ENCODE data around the gene ALG11. TPM values are rescaled to one million over a fixed set of nuclear protein-coding genes. Genes with fewer than 3 reads are reported as not detected.

ALG11 gene
- total RNA-seq, 1 experiment from 2014 or later: 7.3 TPM

- TF ChIP-seq CTCF (conservative IDR thresholded peaks at IDR 0.05; ENCODE audit: low read depth, low read length) (no peak), EZH2phosphoT487 (IDR thresholded peaks at IDR 0.05; ENCODE audit: borderline replicate concordance, low read length) (no peak)
- Histone ChIP-seq H3K9me2 (replicated peaks; ENCODE audit: low read length) (no peaks in the 10 kb centered on the region), H3K9me3 (ENCODE audit: low read length) (no peaks in the 10 kb centered on the region), H3K27me3 (ENCODE audit: low read length) (no peaks in the 10 kb centered on the region), H3K79me2 (ENCODE audit: low read length) (no peaks in the 10 kb centered on the region), H3K9ac (ENCODE audit: low read length) (no peak overlapping the region), H3K4me1 (ENCODE audit: insufficient read depth, low read length) (no peaks in the 10 kb centered on the region), H3K36me3 (ENCODE audit: low read depth, low read length) (no peaks in the 10 kb centered on the region), H4K20me1 (ENCODE audit: low read length) (no peaks in the 10 kb centered on the region), H2AFZ (ENCODE audit: low read length) (no peak overlapping the region), H3K27ac (ENCODE audit: low read length) (no peak overlapping the region), H3K4me2 (ENCODE audit: low read length) (no peak overlapping the region), H3F3A (ENCODE audit: low read length, unreplicated experiment) (no peaks in the 10 kb centered on the region), H3K4me3 (ENCODE audit: low read length) (no peak overlapping the region)
- no peak for DNase-seq
- no peak for ATAC-seq
- intact Hi-C loops (cut with micrococcal nuclease): no loop called here
- no TSS peak for BruUV-seq (replicated peaks)
- CTCF ChIA-PET: no interaction called here
- POLR2A ChIA-PET (ENCODE audit: unreplicated experiment): no interaction called here
Measured at GRCh38 chr13:51976890-51977289, 35.3 kb upstream of the ALG11 start.

- ATAC-seq (no peak; the same call in 1 of the 2 replicates), DNase-seq (no peak)
- H3K9me2 ChIP-seq (replicated peaks; ENCODE audit: low read length): no peaks in the 10 kb centered on the region
- H3K9ac ChIP-seq (ENCODE audit: low read length): no peak overlapping the region
- no TSS peak for BruUV-seq (replicated peaks)
- H3K9me3 ChIP-seq (ENCODE audit: low read length): no peaks in the 10 kb centered on the region
- ChIA-PET POLR2A (ENCODE audit: unreplicated experiment) (interaction anchor here (0.6 kb wide), 1 partner anchor 217 kb away, joined by 5 read pairs; no protein-coding TSS in a partner anchor), CTCF (no interaction called here)
- no peaks in the 10 kb centered on the region for H4K20me1 ChIP-seq (ENCODE audit: low read length)
- no peaks in the 10 kb centered on the region for H3K79me2 ChIP-seq (ENCODE audit: low read length)
- no peak overlapping the region for H3K27ac ChIP-seq (ENCODE audit: low read length)
- TF ChIP-seq EZH2phosphoT487 (IDR thresholded peaks at IDR 0.05; ENCODE audit: borderline replicate concordance, low read length) (no peak), CTCF (conservative IDR thresholded peaks at IDR 0.05; ENCODE audit: low read depth, low read length) (no peak), EZH2 (IDR thresholded peaks at IDR 0.05; ENCODE audit: low read length, unreplicated experiment) (no peak)
- no peaks in the 10 kb centered on the region for H3K36me3 ChIP-seq (ENCODE audit: low read depth, low read length)
- H3K4me3 ChIP-seq (ENCODE audit: low read length): no peak overlapping the region
- intact Hi-C loops (cut with micrococcal nuclease): no loop called here
- no peaks in the 10 kb centered on the region for H3K27me3 ChIP-seq (ENCODE audit: low read length)
- no peaks in the 10 kb centered on the region for H3K4me1 ChIP-seq (ENCODE audit: insufficient read depth, low read length)
- no peak overlapping the region for H3K4me2 ChIP-seq (ENCODE audit: low read length)
- no peak overlapping the region for H2AFZ ChIP-seq (ENCODE audit: low read length)
- H3F3A ChIP-seq (ENCODE audit: low read length, unreplicated experiment): no peaks in the 10 kb centered on the region
Measured at GRCh38 chr13:51977625-51978024, 34.6 kb upstream of the ALG11 start.

GRCh38 chr13:51978796-51979556 lies 33.2 kb upstream of the ALG11 start:
- no peaks in the 10 kb centered on the region for H3K9me3 ChIP-seq (ENCODE audit: low read length)
- intact Hi-C loops (cut with micrococcal nuclease): no loop called here
- POLR2A ChIA-PET (ENCODE audit: unreplicated experiment): no interaction called here

More at GRCh38 chr13:51978796-51979556, 33.2 kb upstream of the ALG11 start:
- Histone ChIP-seq H4K20me1 (ENCODE audit: low read length) (no peaks in the 10 kb centered on the region), H2AFZ (ENCODE audit: low read length) (no peak overlapping the region), H3K9ac (ENCODE audit: low read length) (no peak overlapping the region), H3K27me3 (ENCODE audit: low read length) (no peaks in the 10 kb centered on the region), H3K36me3 (ENCODE audit: low read depth, low read length) (no peaks in the 10 kb centered on the region), H3K79me2 (ENCODE audit: low read length) (no peaks in the 10 kb centered on the region), H3K9me2 (replicated peaks; ENCODE audit: low read length) (no peaks in the 10 kb centered on the region), H3K27ac (ENCODE audit: low read length) (no peak overlapping the region), H3F3A (ENCODE audit: low read length, unreplicated experiment) (no peaks in the 10 kb centered on the region), H3K4me3 (ENCODE audit: low read length) (no peak overlapping the region), H3K4me2 (ENCODE audit: low read length) (no peak overlapping the region), H3K4me1 (ENCODE audit: insufficient read depth, low read length) (no peaks in the 10 kb centered on the region)
- CTCF ChIA-PET: no interaction called here
- BruUV-seq (replicated peaks): no TSS peak
- no peak for DNase-seq
- TF ChIP-seq EZH2phosphoT487 (IDR thresholded peaks at IDR 0.05; ENCODE audit: borderline replicate concordance, low read length) (no peak), EZH2 (IDR thresholded peaks at IDR 0.05; ENCODE audit: low read length, unreplicated experiment) (no peak), CTCF (conservative IDR thresholded peaks at IDR 0.05; ENCODE audit: low read depth, low read length) (no peak)
- ATAC-seq: no peak

Measured in PC-3 (cell line).